GM18858 (cell line): ENCODE data around the gene ZNF841.
"Not testable (repeated sequence)": the region's sequence is repeated elsewhere in the genome, so short reads cannot be mapped to it uniquely, and the experiment has no call there.

Source experiments
- ATAC-seq: cut with Tn5 transposase; IDR thresholded peaks from one replicate; pipeline ENCODE4 v1.9.1; 2021; ENCODE audit not compliant: unreplicated experiment

Gene ZNF841

GRCh38 chr19:52069653-52070052 is 25.9 kb downstream of the ZNF841 start:
- ATAC-seq, result no peak

DNA sequence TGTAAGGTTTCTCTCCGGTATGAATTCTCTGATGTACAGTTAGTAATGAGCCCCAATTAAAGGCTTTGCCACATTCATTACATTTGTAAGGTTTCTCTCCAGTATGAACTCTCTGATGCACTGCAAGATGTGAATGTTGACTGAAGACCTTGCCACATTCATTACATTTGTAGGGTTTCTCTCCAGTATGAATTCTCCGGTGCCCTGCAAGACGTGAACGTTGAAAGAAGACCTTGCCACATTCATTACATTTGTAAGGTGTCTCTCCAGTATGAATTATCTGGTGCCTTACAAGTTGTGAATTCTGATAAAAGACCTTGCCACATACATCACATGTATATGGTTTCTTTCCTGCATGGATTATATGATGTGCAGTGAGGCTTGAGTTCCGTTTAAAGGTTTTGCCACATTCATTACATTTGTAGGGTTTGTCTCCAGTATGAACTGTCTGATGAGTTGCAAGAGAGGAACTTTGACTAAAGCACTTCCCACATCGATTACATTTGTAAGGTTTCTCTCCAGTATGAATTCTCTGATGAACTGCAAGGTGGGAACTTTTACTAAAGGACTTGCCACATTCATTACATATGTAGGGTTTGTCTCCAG is 29.2 kb downstream of the ZNF841 start:
- ATAC-seq, result no peak

DNA sequence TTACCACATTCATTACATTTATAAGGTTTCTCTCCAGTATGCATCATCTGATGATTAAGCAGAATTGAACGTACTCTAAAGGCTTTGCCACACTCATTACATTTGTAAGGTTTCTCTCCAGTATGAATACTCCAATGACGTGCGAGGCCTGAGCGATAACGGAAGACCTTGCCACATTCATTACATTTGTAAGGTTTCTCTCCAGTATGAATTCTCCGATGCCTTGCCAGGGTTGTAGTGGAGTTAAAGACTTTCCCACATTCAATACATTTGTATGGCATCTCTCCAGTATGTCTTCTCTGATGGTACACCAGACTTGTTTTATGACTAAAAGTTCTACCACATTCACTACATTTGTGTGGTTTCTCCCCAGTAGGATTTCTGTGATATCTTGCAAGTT is 30.2 kb downstream of the ZNF841 start:
- no peak for ATAC-seq

DNA sequence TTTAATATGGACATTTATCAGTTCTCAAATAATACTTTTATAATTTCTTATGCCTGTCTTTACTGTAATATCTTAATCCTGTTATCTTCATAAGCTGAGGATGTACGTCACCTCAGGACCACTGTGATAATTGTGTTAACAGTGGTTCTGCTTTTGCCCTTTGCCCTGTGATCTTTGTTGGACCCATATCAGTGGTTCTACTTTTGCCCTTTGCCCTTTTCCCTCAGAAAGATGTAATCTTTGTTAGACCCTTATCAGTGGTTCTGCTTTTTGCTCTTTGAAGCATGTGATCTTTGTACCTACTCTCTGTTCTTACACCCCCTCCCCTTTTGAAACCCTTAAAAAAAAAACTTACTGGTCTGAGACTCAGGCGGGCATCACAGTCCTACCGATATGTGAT is 39.1 kb downstream of the ZNF841 start:
- not testable (repeated sequence) for ATAC-seq

- ATAC-seq, result not testable (repeated sequence)
These were observed 43.8 kb downstream of the ZNF841 start for GRCh38 chr19:52051736-52052135.

DNA sequence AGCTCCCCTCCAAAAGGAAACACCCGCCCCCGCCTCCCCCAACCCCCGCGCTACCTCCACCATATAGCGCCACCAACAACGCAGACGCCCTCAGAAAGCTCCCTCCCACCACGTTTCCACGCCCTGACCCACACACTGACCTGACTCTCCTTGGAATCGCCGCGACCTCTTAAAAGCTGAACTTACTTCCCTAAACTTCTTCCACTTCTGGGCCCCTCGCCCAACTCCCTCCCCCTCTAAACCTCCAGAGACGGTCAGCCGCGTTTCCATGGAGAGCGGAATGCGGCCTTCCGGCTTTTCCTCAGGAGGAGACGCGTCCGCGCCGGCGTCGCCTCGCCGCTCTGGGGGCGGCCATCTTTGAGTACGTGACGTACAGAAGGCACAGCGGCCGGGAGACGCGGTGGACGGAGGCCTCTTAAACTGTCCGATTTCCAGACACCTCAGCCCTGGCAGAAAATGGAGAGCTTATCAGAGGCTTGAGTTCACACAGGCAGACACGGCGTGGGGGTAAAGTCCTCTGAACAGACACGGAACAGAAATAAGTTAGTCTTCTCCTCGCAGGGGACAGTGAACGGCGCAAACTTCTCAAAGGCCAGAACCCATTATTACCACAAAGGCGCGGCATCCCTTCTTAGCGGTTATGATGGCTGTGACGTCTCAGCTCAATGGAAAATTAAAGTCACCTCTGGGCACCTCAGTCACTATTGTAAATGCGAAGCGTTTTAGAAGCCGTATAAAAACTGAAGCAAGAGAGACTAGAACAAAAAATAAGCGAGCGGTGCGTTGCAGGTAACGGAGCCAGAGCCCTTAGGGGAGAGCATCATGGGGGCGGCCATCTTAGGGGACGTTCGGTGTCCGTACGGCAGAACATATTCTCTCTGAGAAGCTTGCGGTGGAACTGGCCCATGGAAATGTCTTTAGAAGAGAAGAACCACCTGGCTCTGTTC is 46.7 kb downstream of the ZNF841 start, which contains the start of gene ZNF432:
ZNF432 (minus strand) TSS at position 284 of the 947 bp plus-strand sequence. CDS start 1,970 bp downstream, outside the sequence.
- peak; percentile 49 for ATAC-seq

DNA sequence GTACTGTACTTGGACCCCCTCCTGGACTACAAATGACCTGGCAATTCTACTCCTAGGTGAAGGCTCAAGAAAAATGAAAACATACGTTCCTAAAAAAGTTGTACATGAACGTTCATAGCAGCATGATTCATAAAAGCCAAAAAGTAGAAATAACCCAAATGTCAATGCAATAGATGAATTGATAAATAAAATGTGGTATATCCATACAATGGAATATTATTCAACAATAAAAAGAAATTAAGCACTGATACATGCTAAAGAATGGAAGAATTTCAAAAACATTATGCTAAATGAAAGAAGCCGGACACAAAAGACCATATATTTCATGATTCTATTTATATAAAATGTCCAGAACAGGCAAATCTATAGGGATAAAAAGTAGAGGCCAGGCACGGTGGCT is 56.4 kb downstream of the ZNF841 start:
- ATAC-seq, result no peak

GRCh38 chr19:52034051-52034728 is 61.4 kb downstream of the ZNF841 start:
- ATAC-seq, result no peak

DNA sequence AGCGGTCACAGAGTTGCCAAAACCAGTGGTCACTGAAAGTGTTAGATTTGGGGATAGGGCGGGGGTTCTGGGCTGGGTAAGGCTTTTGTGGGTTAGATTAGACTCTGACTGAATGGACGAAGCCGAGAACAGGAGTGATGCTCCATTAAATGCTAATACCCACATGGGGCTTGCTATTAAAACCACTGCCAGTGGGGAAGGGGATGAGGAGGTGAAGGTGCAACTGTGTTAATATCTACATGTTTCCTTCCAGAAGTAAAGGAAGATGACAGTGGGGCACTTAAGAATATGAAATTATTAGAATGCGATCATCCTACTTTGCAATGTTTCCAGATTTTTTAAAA is 66.8 kb downstream of the ZNF841 start:
- peak; percentile 2 for ATAC-seq

DNA sequence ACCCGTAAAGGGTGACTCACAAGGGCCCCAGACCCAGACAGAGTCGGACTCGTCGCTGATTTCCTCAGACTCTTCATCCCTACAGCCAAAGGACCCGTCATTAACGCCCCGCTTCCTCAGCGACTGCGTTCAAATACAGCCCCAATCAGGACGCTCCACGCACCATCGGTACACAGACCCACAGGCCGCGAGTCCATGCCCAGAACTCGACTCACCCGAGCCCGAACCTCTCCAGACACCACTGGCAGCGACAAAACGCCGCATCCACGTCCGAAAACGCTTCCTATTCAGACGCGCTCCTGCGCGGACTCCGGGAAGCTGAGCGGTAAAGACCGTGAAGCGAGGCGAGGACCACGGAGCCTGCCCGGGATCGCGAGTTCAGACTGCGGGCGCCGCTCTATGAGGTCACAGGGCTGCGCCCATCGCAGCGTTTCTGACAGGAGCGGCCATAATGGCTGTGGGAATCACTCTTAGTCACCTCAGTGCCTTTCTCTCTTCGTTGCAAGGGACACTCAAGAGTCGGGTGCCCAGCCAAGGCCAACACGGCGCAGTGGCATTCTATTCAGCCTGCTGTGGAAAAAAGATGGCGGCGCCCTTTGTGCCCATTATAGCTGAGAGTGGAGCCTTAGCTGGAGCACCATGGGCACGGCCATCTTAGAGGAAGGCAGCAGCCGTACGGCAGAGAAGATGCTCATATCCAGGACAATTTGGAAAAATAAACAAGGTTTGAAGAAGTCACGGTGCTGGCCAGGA is 67.4 kb downstream of the ZNF841 start, which contains the start of gene ZNF614:
ZNF614 (minus strand) TSS at position 353 of the 753 bp plus-strand sequence. CDS start 2,634 bp downstream, outside the sequence.
- peak; percentile 80 for ATAC-seq

DNA sequence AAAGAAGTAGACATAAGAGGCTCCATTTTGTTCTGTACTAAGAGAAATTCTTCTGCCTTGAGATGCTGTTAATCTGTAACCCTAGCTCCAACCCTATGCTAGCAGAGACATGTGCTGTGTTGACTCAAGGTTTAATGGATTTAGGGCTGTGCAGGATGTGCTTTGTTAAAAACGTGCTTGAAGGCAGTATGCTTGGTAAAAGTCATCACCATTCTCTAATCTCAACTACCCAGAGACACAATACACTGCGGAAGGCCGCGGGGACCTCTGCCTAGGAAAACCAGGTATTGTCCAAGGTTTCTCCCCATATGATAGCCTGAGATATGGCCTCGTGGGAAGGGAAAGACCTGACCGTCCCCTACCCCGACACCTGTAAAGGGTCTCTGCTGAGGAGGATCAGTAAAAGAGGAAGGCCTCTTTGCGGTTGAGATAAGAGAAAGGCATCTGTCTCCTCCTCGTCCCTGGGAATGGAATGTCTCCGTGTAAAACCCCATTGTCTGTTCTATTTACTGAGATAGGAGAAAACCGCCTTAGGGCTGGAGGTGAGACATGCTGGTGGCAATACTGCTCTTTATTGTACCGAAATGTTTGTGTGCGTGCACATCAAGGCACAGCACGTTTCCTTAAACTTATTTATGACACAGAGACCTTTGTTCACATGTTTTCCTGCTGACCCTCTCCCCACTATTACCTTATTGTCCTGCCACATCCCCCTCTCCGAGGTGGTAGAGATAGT is 69.1 kb downstream of the ZNF841 start:
- ATAC-seq, result not testable (repeated sequence)

GRCh38 chr19:52024478-52024877 is 71.1 kb downstream of the ZNF841 start:
- not testable (repeated sequence) for ATAC-seq

DNA sequence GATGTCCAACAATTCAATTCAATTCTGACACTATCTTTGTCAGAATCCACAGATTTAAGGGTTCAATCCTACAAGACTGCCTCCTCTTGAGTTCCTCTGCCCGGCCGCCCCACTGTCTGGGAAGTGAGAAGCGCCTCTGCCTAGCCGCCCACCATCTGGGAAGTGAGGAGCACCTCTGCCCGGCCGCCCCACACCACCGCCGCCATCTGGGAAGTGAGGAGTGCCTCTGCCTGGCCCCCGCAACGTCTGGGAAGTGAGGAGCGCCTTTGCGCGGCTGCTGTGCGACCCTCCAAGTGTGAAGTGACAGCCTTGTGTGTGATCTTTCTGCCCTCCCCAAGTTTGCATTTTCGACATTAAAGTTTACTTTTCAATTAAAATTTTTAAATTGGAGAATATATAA is 73.4 kb downstream of the ZNF841 start:
- no peak for ATAC-seq

DNA sequence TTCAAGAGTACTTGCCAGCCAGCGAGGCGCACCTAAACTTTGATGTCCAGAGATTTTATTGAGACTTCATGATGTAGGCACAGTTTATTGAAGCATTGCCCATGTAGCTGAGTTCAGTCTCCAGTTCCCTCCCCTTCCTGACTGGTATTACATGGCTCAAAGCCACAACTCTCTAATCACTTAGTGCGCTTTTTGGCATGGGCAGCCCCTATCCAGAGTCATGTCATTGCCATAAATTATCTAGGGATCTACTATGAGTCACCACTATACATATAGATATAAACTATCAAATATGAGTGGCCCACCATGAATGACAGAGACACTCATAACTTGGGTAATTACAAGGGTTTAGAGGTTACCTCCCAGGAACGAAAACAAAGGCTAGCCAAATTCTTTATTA is 75.1 kb downstream of the ZNF841 start:
- no peak for ATAC-seq
